Breast epithelium (tissue), 3 donors: ENCODE measurements around the gene NRXN3.

ENCODE experiments used
- CTCF ChIP-seq, 3 donors: fragments of 450-650 bp; IDR thresholded peaks; one replicate each; pipeline ENCODE4 v1.5.1; 2016 to 2017; ENCODE audit warnings: antibody characterized with exemption in 3 of 3, mild to moderate bottlenecking in 3 of 3, moderate library complexity in 3 of 3
- POLR2A ChIP-seq: fragments of 450-650 bp; IDR thresholded peaks from one replicate; pipeline ENCODE4 v1.6.1; 2016; ENCODE audit warnings: antibody characterized with exemption, mild to moderate bottlenecking, moderate library complexity
- POLR2AphosphoS5 ChIP-seq, 3 donors: sonication (generic); formaldehyde crosslinking; IDR thresholded peaks; one replicate each; pipeline ENCODE4 v1.6.1; 2017; ENCODE audit warnings: antibody characterized with exemption in 3 of 3

- TF ChIP-seq POLR2A (no peak), CTCF (IDR thresholded peaks at IDR 0.05) (no peak), POLR2AphosphoS5 (IDR thresholded peaks at IDR 0.05) (no peak)
Measured at GRCh38 chr14:78534141-78534540, 364.0 kb downstream of the NRXN3 start.
